Stimulated activated CD4-positive, alpha-beta T cell treated with anti-CD3 and anti-CD28 coated beads, Interleukin-1b, Interleukin-23, amount 100 ng/mL, for 48 hours (primary cell): ENCODE results near the gene FZD8.

Experiments
- DNase-seq: peaks from one replicate; pipeline ENCODE4 v3.0.0-alpha.2; 2020

Gene FZD8

DNA sequence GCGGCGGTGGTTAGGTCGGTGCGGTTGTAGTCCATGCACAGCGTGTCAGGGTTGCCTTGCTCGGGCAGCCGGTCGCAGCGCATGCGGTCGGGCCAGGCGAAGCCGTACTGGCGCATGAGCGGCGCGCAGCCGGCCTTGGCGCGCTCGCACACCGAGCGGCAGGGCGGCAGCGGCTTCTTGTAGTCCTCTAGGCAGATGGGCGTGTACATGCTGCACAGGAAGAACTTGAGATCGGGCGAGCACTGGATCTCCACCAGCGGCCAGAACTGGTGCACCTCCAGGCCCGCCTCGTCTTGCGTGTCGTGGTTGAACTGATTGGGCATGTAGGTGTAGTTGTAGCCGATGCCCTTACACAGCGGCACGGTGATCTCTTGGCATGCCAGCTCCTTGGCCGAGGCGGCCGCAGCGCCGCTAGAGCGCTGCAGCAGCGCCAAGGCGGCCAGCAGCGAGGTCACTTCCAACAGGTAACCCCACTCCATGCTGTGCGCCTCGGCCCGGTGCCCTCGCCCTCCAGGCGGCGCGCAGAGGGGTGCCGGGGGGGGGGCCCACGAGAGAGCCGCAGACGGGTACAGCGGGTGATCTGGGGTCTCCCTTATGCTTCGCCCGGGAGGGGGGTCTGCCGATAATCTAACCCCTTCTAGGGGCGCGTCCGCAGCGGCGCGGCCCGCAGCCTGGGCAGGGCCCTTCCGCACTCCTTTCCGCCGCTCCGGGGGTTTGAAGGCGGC lies 983 bp downstream of the FZD8 start:
- DNase-seq, result peak; percentile 59

DNA sequence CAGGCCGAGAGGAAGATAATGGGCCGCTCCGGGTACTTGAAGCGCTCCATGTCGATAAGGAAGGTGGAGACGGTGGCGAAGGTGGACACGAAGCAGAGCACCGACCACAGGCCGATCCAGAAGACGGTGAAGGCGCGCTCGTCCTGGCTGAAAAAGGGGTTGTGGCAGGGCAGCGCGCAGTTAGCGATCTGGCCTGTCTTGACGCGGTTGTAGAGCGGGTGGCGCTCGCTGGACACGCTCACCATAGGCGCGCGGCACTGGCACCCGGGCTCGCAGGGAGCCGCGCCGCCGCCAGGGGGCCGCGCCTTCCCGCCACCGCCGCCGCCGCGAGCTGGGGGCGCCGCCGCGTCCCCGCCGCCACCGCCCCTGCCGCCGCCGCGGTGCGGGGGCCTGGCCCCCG lies 1.6 kb downstream of the FZD8 start:
- DNase-seq, result peak; percentile 27

DNA sequence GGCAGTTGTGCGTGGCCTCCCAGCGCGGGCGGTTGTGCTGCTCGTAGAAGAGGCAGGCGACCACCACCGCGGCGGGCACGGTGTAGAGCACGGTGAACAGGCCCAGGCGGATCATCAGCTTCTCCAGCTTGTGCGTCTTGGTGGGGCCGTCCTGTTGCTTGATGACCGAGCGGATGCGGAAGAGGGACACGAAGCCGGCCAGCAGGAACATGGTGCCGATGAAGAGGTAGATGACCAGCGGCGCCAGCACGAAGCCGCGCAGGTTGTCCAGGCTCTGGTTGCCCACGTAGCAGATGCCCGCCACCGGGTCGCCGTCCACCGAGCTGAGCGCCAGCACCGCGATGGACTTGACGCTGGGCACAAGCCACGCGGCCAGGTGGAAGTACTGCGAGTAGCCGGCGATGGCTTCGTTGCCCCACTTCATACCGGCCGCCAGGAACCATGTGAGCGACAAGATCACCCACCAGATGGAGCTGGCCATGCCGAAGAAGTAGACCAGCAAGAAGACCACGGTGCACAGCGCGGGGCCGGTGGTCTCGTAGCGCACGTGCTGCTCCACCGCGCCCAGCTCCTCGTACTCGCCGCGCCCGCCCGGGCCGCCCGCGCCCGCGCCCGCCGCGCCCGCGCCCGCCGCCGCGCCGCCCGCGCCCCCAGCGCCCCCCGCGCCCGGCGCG lies 2.2 kb downstream of the FZD8 start:
- no peak for DNase-seq

DNA sequence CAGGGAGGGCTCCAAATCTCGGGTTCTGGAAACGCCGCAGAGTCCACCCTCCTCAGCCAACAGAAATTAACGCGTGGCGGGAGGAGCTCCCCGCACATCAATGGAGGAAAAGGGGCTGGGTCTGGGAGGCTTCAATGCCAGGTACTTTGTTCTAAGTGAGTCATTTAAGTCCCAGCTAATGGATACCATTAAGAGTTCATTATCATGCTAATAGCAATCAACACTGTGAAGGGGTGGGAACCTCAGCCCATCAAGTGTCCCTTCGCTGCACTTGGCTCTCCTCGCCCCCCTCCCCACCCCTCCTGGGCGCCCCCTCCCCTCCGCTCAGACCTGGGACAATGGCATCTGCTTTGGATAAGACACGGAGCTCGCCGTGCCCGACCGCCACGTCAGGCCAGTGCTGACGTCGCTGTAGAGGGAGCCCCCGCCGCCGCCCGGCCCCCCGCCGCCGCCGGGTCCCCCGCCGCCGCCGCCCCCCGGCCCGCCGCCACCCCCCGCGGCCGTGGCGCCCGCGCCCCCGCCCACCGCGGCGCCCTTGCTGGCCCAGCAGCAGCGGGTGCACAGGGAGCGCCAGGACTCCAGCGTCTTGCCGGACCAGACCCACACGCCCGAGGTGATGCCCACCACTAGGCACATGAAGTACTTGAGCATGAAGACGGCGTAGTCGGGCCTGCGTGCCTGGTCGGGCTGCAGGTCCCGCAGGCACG lies 2.9 kb downstream of the FZD8 start:
- DNase-seq, result no peak

DNA sequence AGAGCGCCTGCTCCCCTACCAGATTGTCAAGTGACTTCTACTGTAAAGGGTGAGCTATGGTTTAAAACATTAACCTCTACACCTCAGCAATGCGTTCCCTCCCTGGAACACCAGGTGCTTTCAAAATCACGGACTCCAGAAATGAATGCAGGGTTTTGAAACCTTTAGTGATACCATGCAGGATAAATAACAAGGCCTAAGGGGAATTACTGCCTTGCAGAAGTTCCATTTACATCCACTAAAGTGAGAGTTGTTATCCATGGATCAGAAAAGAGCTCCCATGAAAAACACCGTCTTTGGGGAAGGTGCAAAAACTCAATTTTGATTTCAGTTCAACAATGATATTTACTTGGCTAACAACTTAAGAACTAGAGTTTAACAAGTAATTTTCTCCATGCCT lies 4.0 kb downstream of the FZD8 start:
- no peak for DNase-seq

DNA sequence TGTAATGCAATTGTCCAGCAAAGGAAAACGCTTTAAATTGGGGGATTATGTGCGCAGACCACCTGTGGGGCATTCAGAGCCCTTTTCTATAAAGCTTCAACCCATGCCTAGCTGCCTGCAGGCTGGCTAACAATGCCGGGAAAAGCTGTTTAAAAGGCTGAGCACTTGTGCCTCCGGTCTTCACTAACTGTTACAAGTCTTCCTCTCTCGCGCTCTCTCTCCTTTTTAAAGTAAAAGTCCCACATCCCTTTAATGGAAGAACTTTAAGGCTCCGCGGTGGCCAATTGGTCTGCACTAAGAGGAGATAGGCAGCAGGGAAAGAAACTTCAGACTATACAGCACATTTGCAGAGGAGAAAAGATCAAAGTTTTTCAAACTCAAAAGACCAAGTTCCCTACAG lies 4.6 kb downstream of the FZD8 start:
- no peak for DNase-seq

DNA sequence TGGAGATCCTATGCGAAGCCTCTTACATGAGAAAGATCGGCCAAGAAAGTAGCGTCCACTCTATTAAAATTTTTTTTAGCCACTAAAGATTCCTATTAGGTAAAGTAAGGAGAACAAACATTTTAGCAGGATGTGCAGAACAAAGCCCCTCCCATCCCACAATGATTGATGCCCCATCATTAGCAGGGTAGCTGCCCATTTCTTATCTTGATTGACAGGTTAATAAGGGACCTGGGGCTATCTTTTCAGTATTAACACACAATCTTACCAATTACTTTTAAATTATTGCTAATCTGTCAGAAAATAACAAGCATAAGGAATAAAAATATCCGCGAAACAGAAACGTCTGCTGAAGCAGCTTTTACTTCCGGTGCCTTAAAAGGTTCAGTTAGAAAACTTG lies 5.1 kb downstream of the FZD8 start:
- no peak for DNase-seq

DNA sequence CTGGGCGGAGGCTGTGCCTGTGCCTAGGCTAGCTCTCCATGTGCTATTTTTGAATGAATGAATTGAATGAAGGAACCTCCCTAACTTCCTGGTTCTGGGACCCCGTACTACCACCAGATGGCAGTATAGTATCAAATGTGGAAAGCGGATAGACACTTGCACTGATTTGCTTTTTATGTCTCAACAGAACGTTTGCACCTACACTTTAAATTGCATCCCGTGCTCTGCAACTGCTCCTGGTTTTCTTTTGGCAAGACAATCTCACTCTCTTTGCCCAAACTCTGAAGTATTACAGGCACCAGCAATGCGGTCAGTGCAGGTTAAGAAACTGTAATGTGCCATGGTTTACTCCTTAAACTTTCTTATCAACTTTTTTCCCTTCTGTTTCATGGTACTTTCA lies 6.5 kb downstream of the FZD8 start:
- DNase-seq, result peak; percentile 25

DNA sequence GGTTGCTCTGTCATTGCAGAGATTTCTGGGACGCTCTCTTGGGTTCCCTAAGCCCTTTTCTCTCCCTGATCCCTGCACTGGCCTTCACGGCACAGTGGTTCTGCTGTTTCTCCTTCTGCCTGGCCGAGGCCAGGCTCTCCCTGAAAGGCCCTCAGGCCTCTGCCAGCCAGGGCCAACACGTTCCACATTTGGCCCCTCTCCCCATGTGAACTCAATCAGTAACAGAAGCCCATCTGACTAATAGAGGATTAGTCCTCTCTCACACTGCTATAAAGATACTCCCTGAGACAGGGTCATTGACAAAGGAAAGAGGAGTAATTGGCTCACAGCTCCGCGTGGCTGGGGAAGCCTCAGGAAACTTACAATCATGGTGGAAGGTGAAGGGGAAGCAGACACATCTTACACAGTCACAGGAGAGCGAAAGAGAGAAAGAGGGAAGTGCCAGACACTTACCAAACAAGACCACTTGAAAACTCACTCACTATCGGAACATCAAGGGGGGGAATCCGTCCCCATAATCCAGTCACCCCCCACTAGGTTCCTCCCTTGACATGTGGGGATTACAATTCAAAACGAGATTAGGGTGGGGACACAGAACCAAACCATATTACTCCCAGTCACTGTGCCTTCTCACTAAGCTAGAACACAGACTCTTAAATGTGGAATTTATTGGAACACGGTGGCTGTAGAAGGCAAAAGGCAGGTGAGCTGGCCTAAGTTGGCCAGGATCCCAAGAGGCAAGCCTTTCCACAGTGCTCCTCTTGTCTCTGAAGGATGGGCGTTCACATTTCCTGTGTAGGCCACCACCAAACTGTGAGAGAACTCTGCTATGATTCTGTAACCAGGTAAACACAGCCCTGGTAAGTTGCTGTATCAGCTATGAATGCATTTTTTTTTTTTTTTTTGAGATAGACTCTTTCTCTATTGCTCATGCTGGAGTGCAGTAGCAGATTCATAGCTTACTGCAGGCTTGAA lies 8.8 kb downstream of the FZD8 start:
- no peak for DNase-seq

DNA sequence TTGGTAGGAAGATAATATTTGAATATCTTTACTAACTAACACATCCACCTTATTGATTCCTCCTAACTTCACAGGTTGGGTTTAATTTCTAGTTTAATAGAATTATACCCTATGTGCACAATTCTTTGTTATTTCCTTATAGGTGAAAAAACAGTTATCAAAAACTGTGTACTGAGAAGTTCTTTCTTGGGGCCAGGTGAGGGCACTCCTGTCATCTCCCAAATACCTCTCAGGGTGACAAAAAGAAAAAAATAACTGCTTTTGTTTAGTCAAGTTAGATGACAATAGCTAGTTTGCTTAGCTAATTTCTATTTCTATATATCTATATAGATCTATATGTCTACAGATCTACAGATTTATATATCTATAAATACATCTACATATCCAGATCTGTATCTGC lies 10.1 kb downstream of the FZD8 start:
- DNase-seq, result no peak

DNA sequence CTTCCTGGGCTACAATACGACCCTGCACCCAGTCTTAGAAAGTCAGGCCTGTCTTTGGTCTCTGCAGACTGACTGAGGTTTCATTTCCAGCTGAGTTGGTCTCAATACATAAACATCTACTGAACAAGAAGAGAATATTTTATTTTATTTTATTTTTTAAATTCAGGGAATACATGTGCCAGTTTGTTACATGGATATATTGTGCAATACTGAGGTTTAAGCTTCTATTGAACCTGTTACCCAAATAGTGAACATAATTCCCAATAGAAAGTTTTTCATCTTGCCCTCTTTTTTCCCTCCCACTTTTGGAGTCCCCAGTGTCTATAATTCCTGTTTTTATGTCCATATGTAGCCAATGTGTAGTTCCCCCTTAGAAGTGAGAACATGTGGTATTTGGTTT lies 10.7 kb downstream of the FZD8 start:
- no peak for DNase-seq

DNA sequence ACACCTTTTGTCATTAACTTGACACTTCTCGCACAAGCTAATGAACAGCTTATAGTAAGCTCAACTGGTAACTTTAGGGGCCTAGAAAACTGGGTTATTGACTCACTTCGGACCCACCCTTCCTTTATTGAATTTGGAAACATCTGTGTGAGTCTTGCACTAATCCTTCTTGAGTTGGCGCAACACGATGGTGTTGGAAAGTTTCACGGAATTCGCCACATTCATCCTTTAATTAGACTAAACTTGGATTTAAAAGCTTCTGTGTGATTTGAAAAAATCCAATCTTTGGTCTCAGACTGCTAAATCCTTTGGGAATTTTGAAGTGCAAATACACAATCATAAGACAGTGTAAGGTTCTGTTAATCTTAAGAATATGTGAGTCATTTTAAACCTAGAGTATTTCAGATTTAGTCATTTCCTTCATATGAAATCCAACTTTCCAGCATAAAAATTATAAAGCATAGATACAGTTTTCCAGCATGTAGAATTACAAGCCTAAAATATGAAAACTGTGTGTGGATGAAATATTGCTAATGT lies 15.1 kb downstream of the FZD8 start:
- no peak for DNase-seq

DNA sequence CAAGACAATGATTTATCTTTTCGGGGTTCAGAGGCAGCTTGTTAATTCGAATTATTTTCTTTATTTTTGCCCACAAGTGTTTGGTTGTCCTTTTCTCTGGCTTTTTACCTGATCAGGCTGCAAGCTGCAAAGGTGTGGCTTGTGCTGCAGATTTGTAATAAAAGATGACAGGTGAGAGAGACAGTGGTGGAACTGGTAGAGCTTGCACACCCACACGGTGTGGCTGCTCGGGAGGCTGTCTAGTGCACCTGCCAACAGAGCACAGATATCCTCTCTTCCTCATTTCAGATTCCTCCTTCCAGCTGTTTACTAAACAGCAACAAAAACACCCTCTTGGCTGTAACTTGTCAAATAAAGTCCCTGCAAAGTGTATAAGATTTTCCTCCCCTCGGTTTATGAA lies 27.8 kb downstream of the FZD8 start:
- DNase-seq, result no peak

DNA sequence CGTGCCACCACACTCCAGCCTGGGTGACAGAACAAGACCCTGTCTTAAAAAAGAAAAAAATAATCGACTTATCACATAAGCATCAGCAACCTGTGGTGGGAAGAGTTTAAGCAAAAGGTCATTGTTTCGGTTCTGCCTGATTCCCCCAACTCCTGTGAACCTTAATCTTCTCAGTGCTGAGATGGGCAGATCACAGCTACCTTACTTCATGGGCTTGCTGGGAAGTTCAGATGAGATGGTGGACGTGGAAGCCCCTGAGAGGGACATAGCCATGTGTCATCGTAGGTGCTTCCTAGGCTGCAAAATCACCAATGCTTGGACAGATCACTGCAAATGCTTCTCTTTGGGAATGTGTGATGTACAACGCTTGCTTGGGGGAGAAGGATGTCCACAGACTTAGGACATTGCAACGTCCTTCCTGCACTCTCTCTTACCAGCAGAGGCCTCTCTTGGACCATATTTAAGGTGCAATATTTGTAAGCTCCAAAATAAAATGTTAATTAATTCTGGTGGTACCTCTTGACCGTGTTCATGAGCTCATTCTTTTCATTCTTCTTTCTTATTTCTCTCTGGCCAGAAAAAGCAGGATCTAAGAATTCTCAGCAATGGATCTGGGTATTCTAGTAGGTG lies 28.4 kb downstream of the FZD8 start:
- no peak for DNase-seq

DNA sequence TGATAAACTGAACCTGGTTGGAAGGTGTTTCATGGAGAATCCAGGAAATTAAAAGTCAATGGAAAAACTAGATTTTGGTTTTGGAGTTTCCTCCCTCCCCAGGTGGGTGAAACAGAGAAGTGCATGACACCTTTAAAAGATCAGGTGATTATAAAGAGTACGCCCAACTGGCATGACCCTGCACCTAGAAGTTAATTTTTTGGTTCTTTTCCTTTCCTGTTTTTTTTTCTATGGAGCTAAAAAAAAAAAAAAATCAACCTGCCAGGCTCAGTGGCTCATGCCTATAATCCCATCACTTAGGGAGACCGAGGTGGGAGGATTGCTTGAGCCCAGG lies 29.0 kb downstream of the FZD8 start:
- DNase-seq, result no peak

DNA sequence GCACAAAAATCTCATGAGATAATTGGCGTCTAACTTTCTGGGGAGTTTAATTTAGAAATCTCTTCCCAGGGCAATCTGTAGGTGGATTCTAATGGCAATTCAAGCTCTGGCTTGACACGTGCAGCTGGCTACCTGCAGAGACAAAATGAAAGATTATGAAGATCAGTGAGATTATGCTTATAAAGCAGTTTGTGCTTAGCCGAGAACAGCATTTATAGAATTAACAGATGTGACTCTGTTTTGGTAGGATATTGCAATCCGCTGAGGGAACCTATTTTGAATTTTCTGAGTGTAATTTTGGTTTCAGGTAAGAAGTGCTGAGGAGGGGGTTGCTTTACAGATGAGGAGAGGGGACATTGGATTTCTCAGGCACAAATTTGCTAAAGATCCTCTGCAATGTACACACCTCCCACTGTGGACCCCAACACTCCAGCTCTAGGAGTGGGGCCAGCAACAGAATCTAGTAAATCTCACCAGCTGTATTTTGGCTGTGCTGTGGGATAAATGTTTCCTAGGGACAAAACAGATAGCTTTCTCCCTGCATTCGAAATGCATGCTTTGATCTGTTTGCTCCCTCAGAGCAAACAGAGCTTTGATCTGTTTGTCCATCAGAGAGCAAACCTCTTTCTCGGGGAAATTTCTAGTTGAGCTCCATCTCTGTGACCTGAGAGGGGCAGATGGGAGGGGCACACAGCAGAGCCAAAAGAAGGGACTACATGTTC lies 29.6 kb downstream of the FZD8 start:
- no peak for DNase-seq

DNA sequence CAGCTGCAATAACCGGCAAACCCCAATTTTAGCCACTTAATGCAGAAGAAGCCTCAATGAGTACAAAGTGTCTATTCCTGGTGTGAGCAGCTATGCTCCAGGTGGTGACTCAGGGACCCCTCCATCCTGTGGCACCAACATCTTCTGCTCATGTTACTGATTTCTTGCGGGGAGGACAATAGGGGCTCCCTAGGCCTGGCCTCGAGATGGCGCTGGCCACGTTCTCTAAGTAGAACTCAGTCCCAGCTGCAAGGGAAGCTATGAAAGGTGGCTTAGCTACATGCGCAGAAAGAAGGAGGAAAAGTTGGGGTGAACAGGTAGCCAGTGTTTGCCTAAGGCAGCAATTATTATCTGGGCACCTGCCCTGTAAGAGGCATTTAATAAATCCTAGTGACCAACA lies 30.3 kb downstream of the FZD8 start:
- DNase-seq, result no peak

DNA sequence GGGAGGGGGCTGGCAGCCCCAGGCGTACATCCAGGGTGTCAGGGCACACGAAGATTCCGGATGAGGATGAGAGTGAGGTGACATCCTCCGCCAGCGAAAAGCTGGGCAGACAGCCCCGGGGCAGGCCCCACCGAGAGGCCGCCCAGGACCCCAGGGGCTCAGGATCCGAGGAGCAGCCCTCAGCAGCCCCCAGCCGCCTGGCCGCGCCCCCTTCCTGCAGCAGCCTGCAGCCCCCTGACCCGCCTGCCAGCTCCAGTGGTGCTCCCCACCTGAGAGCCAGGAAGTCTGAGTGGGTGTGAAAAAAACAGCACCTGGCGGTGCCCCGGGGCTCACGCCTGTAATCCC lies 33.8 kb downstream of the FZD8 start:
- no peak for DNase-seq

DNA sequence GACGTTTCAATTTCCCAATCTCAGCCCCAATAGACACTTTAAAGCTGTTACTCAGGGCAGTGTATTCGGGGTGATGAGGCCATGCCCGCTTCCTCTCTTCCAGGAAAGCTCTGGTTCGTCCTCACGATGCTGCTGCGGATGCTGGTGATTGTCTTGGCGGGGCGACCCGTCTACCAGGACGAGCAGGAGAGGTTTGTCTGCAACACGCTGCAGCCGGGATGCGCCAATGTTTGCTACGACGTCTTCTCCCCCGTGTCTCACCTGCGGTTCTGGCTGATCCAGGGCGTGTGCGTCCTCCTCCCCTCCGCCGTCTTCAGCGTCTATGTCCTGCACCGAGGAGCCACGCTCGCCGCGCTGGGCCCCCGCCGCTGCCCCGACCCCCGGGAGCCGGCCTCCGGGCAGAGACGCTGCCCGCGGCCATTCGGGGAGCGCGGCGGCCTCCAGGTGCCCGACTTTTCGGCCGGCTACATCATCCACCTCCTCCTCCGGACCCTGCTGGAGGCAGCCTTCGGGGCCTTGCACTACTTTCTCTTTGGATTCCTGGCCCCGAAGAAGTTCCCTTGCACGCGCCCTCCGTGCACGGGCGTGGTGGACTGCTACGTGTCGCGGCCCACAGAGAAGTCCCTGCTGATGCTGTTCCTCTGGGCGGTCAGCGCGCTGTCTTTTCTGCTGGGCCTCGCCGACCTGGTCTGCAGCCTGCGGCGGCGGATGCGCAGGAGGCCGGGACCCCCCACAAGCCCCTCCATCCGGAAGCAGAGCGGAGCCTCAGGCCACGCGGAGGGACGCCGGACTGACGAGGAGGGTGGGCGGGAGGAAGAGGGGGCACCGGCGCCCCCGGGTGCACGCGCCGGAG lies 34.4 kb downstream of the FZD8 start:
- DNase-seq, result no peak

DNA sequence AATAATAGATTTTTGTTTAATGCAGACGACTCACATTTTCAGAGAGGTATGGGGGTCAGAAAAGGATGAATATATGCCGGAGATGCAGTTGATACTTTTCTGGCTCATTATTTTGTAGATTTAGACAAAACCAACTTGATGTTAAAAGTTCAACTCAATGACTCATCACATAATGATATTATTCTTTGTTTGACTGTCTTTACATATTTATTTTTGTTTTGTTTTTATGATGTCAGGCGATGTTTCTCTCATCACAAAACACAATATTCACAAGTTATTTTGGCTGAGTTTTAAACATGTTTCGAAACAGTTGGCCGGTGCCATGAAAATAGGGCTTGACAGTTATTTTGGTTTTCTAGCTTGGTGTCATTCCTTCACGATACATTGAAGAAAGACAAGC lies 35.7 kb downstream of the FZD8 start:
- DNase-seq, result no peak

DNA sequence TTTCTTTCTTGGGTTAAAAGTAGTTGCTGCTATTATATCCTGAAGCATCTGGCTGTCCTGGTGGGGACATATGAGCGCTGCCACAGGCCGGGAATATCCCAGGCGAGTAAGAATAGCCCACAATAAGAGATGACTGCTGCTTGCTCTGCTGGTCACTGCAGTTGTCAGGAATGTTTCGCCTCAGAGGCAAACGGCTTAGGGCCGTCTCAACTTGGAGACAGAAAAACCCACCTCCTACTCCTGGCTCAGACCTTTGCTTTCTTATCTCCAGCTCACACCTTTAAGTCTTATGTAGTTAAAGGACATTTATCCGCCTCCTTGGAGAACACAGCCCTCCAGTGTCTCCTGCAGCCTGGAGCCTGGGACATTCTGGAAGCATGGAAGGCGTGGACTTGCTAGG lies 36.9 kb downstream of the FZD8 start, which contains the start of gene GJD4:
Gene GJD4 (plus strand): TSS at position 151 of the 400 bp plus-strand sequence. CDS start 227 bp downstream, at position 378.
- no peak for DNase-seq
